ENCODE measurements around the gene SNX32.

The SNX32 gene

DNA sequence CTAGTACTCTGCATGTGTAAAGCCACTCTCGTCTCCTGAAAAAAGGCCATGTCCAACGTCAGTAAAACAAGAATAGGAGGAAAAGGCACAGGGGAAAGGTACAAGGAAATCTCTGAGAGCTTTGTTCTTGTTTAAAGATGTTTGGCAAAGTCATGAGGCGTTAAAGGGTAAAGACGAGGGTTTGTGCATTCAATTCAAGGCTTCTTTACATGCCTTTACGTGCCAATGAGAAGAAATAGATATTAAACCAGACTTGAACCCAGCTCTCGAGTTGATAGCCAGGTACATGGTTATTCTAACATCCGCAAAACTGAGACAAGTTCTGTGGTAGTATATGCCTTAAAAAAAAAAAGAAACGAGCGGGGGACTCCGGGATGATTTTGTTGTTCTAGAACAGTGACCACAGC, 24.9 kb downstream of the SNX32 start:
- peaks cover 11% of the 10 kb centered on the region for H3K4me1 ChIP-seq
- TF ChIP-seq, protein P1, sequence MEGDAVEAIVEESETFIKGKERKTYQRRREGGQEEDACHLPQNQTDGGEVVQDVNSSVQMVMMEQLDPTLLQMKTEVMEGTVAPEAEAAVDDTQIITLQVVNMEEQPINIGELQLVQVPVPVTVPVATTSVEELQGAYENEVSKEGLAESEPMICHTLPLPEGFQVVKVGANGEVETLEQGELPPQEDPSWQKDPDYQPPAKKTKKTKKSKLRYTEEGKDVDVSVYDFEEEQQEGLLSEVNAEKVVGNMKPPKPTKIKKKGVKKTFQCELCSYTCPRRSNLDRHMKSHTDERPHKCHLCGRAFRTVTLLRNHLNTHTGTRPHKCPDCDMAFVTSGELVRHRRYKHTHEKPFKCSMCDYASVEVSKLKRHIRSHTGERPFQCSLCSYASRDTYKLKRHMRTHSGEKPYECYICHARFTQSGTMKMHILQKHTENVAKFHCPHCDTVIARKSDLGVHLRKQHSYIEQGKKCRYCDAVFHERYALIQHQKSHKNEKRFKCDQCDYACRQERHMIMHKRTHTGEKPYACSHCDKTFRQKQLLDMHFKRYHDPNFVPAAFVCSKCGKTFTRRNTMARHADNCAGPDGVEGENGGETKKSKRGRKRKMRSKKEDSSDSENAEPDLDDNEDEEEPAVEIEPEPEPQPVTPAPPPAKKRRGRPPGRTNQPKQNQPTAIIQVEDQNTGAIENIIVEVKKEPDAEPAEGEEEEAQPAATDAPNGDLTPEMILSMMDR (IDR thresholded peaks at IDR 0.05), result no peak
- H3K27me3 ChIP-seq (ENCODE audit: control insufficient read depth, insufficient read depth, low read length), result no peaks in the 10 kb centered on the region
- peaks cover 5% of the 10 kb centered on the region for H3K79me2 ChIP-seq
- H2AFZ ChIP-seq, result peak overlapping the region; percentile 80
- peak overlapping the region; percentile 90 for H3K4me3 ChIP-seq (ENCODE audit: low read depth, low read length)
- no peak overlapping the region for H3K9ac ChIP-seq
- no peaks in the 10 kb centered on the region for H3K9me3 ChIP-seq (ENCODE audit: control insufficient read depth, low read length)
- H3K27ac ChIP-seq, result peak overlapping the region; percentile 100
- no peaks in the 10 kb centered on the region for H3K36me3 ChIP-seq (ENCODE audit: control insufficient read depth, insufficient read depth, low read length)
- peak overlapping the region; percentile 97 for H3K4me2 ChIP-seq (ENCODE audit: low read length)

DNA sequence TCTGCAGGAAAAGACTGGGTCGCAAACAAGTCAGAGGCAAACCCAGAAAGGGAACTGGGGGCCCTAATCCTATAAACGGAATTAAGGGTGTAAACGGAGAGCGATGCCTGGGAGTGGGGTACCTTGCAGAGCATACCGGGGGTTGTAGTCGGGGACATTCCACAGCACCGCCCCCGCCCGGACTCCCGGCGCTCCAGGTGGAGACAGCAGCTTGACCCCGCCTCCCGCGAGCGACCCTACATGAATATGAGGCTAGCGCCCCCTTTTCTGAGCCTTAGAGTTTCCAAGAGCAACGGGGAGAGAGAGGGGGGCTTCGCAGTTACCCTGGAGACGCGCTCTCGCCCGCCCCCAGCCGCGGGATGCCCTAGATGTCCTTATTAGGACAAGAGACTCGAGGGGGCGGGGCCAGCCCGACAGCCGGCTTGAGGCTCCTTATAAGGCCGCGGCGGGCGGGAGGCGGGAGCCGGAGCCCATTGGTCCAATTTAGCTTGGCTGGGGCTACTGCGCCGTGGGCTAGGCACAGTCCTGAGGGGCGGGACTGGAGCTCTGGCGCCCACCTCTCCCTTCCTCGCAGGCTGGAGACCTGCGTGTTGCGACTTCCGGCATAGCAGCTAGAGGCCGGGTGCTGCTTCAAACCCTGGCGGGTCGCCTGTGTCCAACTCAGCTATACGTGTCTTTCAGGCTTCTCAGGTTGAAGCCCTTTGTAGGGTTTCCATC, 25.5 kb downstream of the SNX32 start:
- H3K4me2 ChIP-seq (ENCODE audit: low read length), result peak overlapping the region; percentile 97
- H2AFZ ChIP-seq, result peak overlapping the region; percentile 80
- no peaks in the 10 kb centered on the region for H3K27me3 ChIP-seq (ENCODE audit: control insufficient read depth, insufficient read depth, low read length)
- H3K36me3 ChIP-seq (ENCODE audit: control insufficient read depth, insufficient read depth, low read length), result no peaks in the 10 kb centered on the region
- H3K79me2 ChIP-seq, result peaks cover 5% of the 10 kb centered on the region
- TF ChIP-seq, protein P1 (IDR thresholded peaks at IDR 0.05), result peak; percentile 4
- peak overlapping the region; percentile 76 for H3K9ac ChIP-seq
- peak overlapping the region; percentile 90 for H3K4me3 ChIP-seq (ENCODE audit: low read depth, low read length)
- H3K4me1 ChIP-seq, result peaks cover 11% of the 10 kb centered on the region
- H3K9me3 ChIP-seq (ENCODE audit: control insufficient read depth, low read length), result no peaks in the 10 kb centered on the region
- H3K27ac ChIP-seq, result peak overlapping the region; percentile 100

DNA sequence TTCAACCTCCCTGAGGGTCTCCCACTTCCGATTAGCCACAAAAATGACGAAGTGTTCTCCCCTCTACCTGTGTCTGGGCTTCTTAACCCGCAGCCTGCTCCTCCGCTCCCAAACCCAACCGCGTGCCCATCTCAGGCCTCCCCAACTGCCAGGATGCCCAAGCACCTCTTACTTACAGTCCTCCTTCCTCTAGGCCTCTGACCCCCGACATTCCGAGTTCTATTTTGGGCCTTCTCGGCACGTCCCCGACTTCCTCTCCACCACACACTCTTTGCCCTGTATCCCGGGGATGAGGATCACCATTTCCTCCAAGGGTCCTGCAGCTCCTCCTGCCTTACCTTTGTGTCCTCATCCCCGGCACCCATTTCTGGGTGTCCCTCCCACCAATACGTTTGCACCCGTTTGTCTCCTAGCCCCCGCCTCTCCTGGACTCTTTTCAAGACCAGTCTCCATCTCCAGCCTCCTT, 26.1 kb downstream of the SNX32 start:
- Histone ChIP-seq H3K9ac (peak overlapping the region; percentile 76), H2AFZ (peak overlapping the region; percentile 80), H3K36me3 (ENCODE audit: control insufficient read depth, insufficient read depth, low read length) (no peaks in the 10 kb centered on the region), H3K4me3 (ENCODE audit: low read depth, low read length) (peak overlapping the region; percentile 90), H3K4me1 (peaks cover 11% of the 10 kb centered on the region), H3K27me3 (ENCODE audit: control insufficient read depth, insufficient read depth, low read length) (no peaks in the 10 kb centered on the region), H3K27ac (peak overlapping the region; percentile 100), H3K79me2 (peaks cover 5% of the 10 kb centered on the region), H3K4me2 (ENCODE audit: low read length) (peak overlapping the region; percentile 97), H3K9me3 (ENCODE audit: control insufficient read depth, low read length) (no peaks in the 10 kb centered on the region)
- TF ChIP-seq, protein P1 (IDR thresholded peaks at IDR 0.05), result no peak

DNA sequence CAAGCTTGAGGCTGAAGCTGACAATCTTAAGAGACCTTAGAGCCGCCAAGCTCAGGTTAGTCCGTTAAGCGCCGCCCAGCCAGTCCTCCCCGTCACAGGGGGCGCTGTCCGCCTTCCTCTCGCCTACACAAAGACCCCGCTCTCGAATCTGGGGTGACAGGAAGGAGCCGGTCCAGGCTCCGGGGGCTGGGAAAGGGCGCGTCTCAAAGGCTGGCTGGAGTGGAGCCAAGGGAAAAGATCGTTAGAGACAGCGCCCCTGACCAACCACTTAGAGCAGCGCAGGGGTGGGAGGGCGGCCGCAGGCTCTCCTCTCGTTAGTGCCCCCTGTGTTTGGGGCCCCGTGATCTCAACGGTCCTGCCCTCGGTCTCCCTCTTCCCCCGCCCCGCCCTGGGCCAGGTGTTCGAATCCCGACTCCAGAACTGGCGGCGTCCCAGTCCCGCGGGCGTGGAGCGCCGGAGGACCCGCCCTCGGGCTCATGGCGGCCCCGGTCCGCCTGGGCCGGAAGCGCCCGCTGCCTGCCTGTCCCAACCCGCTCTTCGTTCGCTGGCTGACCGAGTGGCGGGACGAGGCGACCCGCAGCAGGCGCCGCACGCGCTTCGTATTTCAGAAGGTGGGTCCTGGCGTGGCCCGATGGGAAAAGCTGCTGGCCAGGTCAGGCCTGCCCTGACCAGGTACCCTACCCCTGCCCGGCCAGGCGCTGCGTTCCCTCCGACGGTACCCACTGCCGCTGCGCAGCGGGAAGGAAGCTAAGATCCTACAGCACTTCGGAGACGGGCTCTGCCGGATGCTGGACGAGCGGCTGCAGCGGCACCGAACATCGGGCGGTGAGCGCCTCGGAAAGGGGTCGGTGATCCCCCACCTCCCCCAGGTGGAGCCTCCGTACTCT, 26.8 kb downstream of the SNX32 start, which contains the start of gene MUS81:
Gene MUS81 (plus strand): TSS at position 156 of the 887 bp plus-strand sequence. CDS start 321 bp downstream, at position 477.
- no peaks in the 10 kb centered on the region for H3K9me3 ChIP-seq (ENCODE audit: control insufficient read depth, low read length)
- H3K4me1 ChIP-seq, result peaks cover 11% of the 10 kb centered on the region
- H3K36me3 ChIP-seq (ENCODE audit: control insufficient read depth, insufficient read depth, low read length), result no peaks in the 10 kb centered on the region
- TF ChIP-seq, protein P1 (IDR thresholded peaks at IDR 0.05), result peak; percentile 76
- H3K27me3 ChIP-seq (ENCODE audit: control insufficient read depth, insufficient read depth, low read length), result no peaks in the 10 kb centered on the region
- H3K4me3 ChIP-seq (ENCODE audit: low read depth, low read length), result peak within 1 kb of the TSS; percentile 90
- H3K27ac ChIP-seq, result peak within 1 kb of the TSS; percentile 100
- H3K9ac ChIP-seq, result peak within 1 kb of the TSS; percentile 84
- H2AFZ ChIP-seq, result peak within 1 kb of the TSS; percentile 80
- peaks cover 5% of the 10 kb centered on the region for H3K79me2 ChIP-seq
- H3K4me2 ChIP-seq (ENCODE audit: low read length), result peak within 1 kb of the TSS; percentile 97
